ENCODE data around the gene ERICH6B.

ERICH6B gene

GRCh38 chr13:45564133-45564776, 51.3 kb downstream of the ERICH6B start:
- TF ChIP-seq REST (IDR thresholded peaks at IDR 0.05; ENCODE audit: insufficient replicate concordance, low read depth) (no peak), POLR2AphosphoS5 (IDR thresholded peaks at IDR 0.05; ENCODE audit: low read depth) (no peak), GABPA (IDR thresholded peaks at IDR 0.05; ENCODE audit: low read depth) (no peak), CTCF (IDR thresholded peaks at IDR 0.05; ENCODE audit: insufficient read depth, low read length) (no peak), SPI1 (IDR thresholded peaks at IDR 0.05; ENCODE audit: borderline replicate concordance, low read depth) (no peak)
- H3K27me3 ChIP-seq (ENCODE audit: insufficient read depth, poor library complexity, severe bottlenecking), result no peaks in the 10 kb centered on the region
- no peak for DNase-seq (ENCODE audit: low read depth in 1 of 2, low spot score in 1 of 2)
- H3K4me3 ChIP-seq (replicated peaks; ENCODE audit: insufficient read depth, low read length), result no peak overlapping the region
- H3K27ac ChIP-seq (replicated peaks), result no peak overlapping the region

GRCh38 chr13:45554604-45555109, 60.9 kb downstream of the ERICH6B start:
- Histone ChIP-seq H3K4me3 (replicated peaks; ENCODE audit: insufficient read depth, low read length) (no peak overlapping the region), H3K27me3 (ENCODE audit: insufficient read depth, poor library complexity, severe bottlenecking) (peaks cover 9% of the 10 kb centered on the region), H3K27ac (replicated peaks) (no peak overlapping the region)
- no peak for DNase-seq (ENCODE audit: low read depth in 1 of 2, low spot score in 1 of 2)
- TF ChIP-seq CTCF (IDR thresholded peaks at IDR 0.05; ENCODE audit: insufficient read depth, low read length), result no peak
- TF ChIP-seq REST (IDR thresholded peaks at IDR 0.05; ENCODE audit: insufficient replicate concordance, low read depth), result no peak
- TF ChIP-seq POLR2AphosphoS5 (IDR thresholded peaks at IDR 0.05; ENCODE audit: low read depth), result no peak
- TF ChIP-seq GABPA (IDR thresholded peaks at IDR 0.05; ENCODE audit: low read depth), result no peak
- no peak for TF ChIP-seq SPI1 (IDR thresholded peaks at IDR 0.05; ENCODE audit: borderline replicate concordance, low read depth)

- H3K27me3 ChIP-seq (ENCODE audit: insufficient read depth, poor library complexity, severe bottlenecking), result peaks cover 7% of the 10 kb centered on the region
- no peak for DNase-seq (ENCODE audit: low read depth in 1 of 2, low spot score in 1 of 2)
- no peak overlapping the region for H3K27ac ChIP-seq (replicated peaks)
- no peak for TF ChIP-seq POLR2AphosphoS5 (IDR thresholded peaks at IDR 0.05; ENCODE audit: low read depth)
- no peak for TF ChIP-seq SPI1 (IDR thresholded peaks at IDR 0.05; ENCODE audit: borderline replicate concordance, low read depth)
- TF ChIP-seq GABPA (IDR thresholded peaks at IDR 0.05; ENCODE audit: low read depth), result no peak
- TF ChIP-seq REST (IDR thresholded peaks at IDR 0.05; ENCODE audit: insufficient replicate concordance, low read depth), result no peak
- TF ChIP-seq CTCF (IDR thresholded peaks at IDR 0.05; ENCODE audit: insufficient read depth, low read length), result no peak
- H3K4me3 ChIP-seq (replicated peaks; ENCODE audit: insufficient read depth, low read length), result no peak overlapping the region
Measured at GRCh38 chr13:45548281-45548680, 67.3 kb downstream of the ERICH6B start.
